AG10803 (cell line): Measurements from ENCODE around the gene CDR2L.
A peak's percentile ranks its signal among the peaks of the same experiment; 100 is the strongest.

Experiments
- DNase-seq: peaks from one replicate; pipeline ENCODE4 v3.0.0; 2010; ENCODE audit warnings: low read depth
- H3K4me3 ChIP-seq: 2 replicates; pipeline ENCODE4 v1.5.1; 2011; ENCODE audit warnings: mild to moderate bottlenecking, low read length, control low read depth
- TF ChIP-seq, protein P1 (sequence below): conservative IDR thresholded peaks from 2 replicates; pipeline ENCODE4 v1.5.1; 2011; ENCODE audit warnings: mild to moderate bottlenecking, low read length, control low read depth, inconsistent platforms

CDR2L gene

DNA sequence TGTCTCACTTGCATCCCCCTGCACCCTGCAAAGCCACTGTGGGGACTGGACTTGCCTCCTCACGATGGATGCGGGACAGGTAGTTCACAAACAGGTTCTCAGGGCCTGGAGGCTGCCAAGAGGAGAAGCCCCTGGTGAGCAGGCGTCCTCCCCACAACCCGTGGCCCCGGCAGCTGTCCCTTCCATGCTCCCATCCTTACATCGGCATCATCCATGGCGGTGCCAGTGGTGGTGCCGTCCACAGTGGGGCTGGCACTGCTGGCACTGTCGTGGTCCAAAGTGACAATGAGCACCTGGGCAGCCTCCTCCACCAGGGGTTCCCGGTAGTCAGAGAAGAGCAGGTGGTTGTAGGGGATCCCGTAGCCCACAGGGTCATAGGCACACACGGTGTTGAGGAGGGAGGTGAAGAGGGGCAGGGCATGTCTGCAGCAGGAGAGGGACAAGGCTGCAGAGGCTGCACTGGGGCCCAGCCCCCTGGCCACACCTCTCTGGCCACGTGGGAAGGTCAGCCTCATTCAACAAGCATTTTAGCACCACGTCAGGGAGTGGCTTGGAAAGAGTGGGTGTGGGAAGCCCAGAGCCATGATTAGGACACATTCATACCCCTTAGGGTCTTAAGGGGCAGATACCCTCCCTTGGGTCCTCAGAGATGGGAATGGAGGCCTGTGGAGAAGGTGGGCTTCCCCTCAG, 27.5 kb upstream of the CDR2L start:
- DNase-seq = peak; percentile 17
- TF ChIP-seq, protein P1, sequence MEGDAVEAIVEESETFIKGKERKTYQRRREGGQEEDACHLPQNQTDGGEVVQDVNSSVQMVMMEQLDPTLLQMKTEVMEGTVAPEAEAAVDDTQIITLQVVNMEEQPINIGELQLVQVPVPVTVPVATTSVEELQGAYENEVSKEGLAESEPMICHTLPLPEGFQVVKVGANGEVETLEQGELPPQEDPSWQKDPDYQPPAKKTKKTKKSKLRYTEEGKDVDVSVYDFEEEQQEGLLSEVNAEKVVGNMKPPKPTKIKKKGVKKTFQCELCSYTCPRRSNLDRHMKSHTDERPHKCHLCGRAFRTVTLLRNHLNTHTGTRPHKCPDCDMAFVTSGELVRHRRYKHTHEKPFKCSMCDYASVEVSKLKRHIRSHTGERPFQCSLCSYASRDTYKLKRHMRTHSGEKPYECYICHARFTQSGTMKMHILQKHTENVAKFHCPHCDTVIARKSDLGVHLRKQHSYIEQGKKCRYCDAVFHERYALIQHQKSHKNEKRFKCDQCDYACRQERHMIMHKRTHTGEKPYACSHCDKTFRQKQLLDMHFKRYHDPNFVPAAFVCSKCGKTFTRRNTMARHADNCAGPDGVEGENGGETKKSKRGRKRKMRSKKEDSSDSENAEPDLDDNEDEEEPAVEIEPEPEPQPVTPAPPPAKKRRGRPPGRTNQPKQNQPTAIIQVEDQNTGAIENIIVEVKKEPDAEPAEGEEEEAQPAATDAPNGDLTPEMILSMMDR = no peak
- no peak overlapping the region for H3K4me3 ChIP-seq

DNA sequence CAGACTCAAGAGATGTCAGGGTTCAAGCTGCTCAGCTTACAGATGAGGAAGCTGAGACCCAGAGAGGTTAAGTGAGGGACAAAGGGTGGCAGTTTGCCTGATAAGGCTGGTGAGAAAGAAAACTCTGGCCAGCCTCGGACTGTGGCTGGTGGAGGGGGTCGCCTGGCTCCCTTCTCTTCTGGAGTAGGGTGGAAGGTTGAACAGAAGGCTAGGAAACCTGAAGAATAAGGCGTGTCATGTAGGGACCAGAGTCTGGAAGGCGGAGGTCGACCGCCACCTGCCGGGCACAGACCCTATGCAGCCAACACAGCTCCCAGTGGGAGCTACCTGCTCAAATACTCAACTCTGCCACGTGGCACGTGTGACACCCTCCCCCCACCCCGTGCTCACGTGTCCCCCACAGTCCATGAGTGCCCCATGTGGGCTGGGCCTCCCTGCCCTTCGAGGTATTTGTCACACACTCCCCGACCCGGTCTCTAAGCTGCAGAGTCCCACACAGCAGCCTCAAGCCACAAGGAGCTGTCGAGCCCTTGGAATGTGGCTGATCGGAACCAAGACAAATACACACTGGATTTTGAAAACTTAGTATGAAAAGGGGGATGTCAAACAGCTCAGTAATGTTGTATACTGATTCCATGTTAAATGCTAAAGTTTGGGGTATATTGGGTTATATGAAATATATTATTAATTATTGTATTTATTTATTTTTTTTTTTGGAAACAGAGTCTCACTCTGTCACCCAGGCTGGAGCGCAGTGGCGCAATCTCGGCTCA, 26.7 kb upstream of the CDR2L start:
- TF ChIP-seq, protein P1 = peak; percentile 43
- peak; percentile 11 for DNase-seq

DNA sequence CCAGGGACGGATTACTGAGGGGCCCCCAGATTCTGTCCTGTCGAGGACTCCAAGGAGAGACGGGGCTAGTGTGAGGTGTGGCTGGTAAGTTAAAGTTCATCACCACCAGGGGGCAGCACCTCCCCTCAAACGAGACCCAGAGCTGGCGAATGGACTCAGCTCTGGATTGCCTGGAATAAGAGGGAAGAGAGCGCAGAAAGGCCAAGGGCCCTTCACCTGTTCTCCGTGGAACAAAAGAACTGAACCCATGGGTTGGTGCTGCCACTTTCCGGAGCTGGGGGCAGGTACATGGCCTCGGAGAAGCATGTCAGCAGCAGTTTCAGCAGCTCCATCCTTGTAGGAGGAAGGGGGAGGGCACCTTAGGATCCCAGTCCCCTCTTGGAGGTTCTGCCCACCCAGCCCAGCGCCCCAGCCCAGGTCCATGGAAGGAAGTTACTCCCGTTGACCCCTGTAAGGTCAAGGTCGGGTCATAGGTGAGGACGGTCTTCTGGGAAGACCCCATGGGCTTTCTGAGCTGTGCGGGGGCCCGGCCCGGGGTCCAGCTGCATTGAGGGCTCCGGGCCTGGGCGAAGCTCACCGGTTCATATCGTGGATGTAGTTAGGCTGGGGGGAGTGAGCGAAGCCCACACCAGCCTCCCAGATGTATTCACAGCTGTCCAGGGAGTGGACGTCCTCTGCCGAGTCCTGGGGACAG, 25.6 kb upstream of the CDR2L start:
- DNase-seq = peak; percentile 81
- no peak overlapping the region for H3K4me3 ChIP-seq
- TF ChIP-seq, protein P1 = peak; percentile 71

More for the DNA sequence above, 26.7 kb upstream of the CDR2L start:
- H3K4me3 ChIP-seq = no peak overlapping the region

DNA sequence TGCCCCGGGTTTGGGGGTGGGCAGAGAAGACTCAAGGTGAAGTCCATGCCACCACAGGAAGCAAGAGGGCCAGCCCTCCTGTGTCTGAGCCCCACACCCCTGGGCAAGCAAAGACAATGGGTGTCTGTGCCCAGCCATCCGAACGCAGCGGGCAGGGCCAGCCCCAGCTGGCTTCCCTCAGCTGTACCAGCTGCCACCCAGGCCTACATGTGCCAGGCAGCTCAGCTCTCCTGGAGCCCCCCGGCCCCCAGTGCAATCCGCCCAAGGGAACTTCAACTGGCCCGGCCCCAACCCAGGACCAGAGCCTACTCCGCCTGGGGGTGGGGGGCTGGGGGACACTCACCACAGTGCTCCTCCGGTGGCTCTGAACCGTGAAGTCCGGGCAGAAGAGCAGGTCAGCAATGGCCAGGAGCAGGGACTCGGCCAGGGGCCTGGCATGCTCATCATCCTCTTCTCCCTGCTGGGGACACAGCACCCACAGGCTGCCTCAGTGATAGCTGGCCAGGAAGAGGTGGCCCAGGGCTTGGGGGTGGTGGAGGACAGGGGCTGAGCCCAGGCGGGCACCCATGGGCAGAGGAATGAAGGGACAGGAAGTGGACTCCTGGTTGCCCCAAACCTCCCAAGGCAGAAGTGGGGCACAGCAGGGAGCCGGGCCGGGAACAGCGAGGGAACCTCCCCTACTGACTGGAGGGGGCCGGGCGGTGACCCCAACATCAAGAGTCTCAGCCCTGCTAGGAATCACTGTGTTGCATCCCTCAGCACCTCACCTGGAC, 24.6 kb upstream of the CDR2L start:
- no peak overlapping the region for H3K4me3 ChIP-seq
- TF ChIP-seq, protein P1 = no peak
- no peak for DNase-seq

DNA sequence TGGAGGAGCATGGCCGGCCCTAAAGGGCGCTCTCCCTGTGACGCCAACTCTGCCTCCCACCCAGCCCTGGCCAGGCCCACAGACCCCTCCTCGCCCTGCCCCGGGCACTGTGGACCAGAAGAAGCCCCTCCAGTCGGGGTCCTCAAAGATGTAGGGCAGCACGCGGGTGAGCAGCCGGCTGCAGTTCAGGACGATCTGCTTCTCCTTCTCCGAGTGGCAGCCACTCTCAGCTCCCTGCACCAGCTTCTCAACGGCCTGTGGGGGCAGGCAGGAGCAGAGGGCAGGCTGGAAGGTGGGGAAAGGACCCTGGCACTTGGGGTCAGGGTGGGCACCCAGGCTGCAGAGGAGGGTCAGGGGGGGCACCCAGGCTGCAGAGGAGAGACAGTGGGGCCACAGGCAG, 23.8 kb upstream of the CDR2L start:
- TF ChIP-seq, protein P1 = no peak
- no peak overlapping the region for H3K4me3 ChIP-seq
- no peak for DNase-seq

DNA sequence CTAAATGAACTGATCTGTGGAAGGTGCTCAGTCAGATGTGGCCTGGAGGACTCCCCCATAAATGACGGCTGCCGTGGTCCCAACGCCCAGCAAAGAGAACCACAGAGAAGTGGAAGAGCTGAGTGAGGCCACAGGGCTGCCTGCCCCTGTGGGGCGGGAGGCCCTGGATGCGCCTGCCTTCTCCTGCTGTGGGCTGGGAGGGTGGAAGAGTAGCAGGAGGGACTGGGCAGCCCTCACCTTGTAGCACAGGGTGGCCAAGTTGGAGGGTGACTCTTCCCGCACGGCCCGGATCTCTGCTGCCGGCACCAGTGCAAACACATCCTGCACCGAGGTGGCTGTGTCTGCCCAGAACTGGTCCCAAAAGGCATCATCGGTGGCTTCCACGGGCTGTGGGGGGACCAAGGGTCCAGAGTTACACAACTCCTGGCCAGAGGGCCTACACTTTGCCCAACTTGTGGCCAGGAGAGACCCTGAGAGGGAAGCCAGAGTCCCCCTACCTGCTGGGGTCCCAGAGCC, 23.1 kb upstream of the CDR2L start:
- TF ChIP-seq, protein P1 = no peak
- DNase-seq = no peak
- H3K4me3 ChIP-seq = no peak overlapping the region
